Keratinocyte (primary cell): ENCODE measurements around the gene GPC5.

ENCODE experiments used
- CTCF ChIP-seq, 3 experiments: IDR thresholded peaks in 1 of 3; conservative IDR thresholded peaks in 1 of 3; optimal IDR thresholded peaks in 1 of 3; 2 replicates in 2 of 3; 3 replicates in 1 of 3; pipeline versions ENCODE3 to v1.5.1; 2011; ENCODE audit warnings: low read length in 3 of 3, mild to moderate bottlenecking in 3 of 3, moderate library complexity in 2 of 3, control low read depth in 1 of 3, inconsistent platforms in 1 of 3; ENCODE audit not compliant: insufficient read depth in 2 of 3; ENCODE audit errors: extremely low read depth in 1 of 3
- EZH2 ChIP-seq: IDR thresholded peaks from one replicate; pipeline ENCODE4 v1.6.1; 2012; ENCODE audit warnings: inconsistent platforms, mild to moderate bottlenecking, low read length, moderate library complexity

DNA sequence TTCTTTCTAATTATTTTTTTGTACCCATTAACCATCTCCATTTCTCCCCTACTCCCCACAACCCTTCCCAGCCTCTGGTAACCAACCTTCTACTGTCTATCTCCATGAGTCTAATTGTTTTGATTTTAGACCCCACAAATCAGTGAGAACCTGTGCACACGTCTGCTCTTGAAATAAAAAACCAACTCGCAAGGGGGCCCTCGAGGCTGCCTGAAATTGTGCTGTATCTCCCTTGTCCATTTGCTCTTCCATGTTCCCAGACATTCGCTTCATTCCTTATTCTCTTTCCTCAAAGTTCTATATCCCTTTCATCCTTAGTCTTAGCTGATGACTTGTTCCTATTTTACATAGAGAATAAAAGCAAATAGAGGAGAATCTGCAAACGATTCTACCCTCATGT, 95.0 kb downstream of the GPC5 start:
- TF ChIP-seq CTCF (optimal IDR thresholded peaks at IDR 0.05 in 1 of 3, IDR thresholded peaks at IDR 0.05 in 1 of 3, conservative IDR thresholded peaks at IDR 0.05 in 1 of 3; ENCODE audit: extremely low read depth in 1 of 3, insufficient read depth in 2 of 3, low read length in 3 of 3) (no peak), EZH2 (no peak)
